Spleen (tissue), 7 donors: Measurements from ENCODE around the gene KIF16B.

Source experiments
- CTCF ChIP-seq, 11 experiments: fragments of 200-600 bp in 7 of 11; fragments of 450-650 bp in 4 of 11; sonication (generic) in 4 of 11; IDR thresholded peaks in 8 of 11; conservative IDR thresholded peaks in 3 of 11; 1 replicate in 7 of 11; 2 replicates in 4 of 11; pipeline versions ENCODE4 v1.4.0 to v1.8.0; 2016 to 2021; ENCODE audit warnings: antibody characterized with exemption in 11 of 11, inconsistent platforms in 4 of 11, mild to moderate bottlenecking in 1 of 11
- POLR2A ChIP-seq, 3 donors: fragments of 450-650 bp; IDR thresholded peaks; one replicate each; pipeline ENCODE4 v1.5.1; 2017; ENCODE audit warnings: antibody characterized with exemption in 3 of 3, mild to moderate bottlenecking in 1 of 3
- POLR2AphosphoS5 ChIP-seq, 3 donors: sonication (generic); formaldehyde crosslinking; IDR thresholded peaks; one replicate each; pipeline ENCODE4 v1.5.1; 2017; ENCODE audit warnings: antibody characterized with exemption in 3 of 3
- donor health status: DM: no; HTN: no; CAD: no; lungs with moderate emphysema.
- donor health status: DM: no; HTN: no; CAD: no.
- donor health status: DM: no; HTN: no; CAD: no.

GRCh38 chr20:16583474-16583873, 10.2 kb upstream of the KIF16B start:
- TF ChIP-seq POLR2A (IDR thresholded peaks at IDR 0.05) (no peak), CTCF (IDR thresholded peaks at IDR 0.05 in 8 of 11, conservative IDR thresholded peaks at IDR 0.05 in 3 of 11) (no peak), POLR2AphosphoS5 (IDR thresholded peaks at IDR 0.05) (no peak)
